Measurements from ENCODE around the gene FEV.

The FEV gene

GRCh38 chr2:218979846-218980734, 4.9 kb downstream of the FEV start:
- FAIRE-seq (peak; percentile 44), DNase-seq (ENCODE audit: insufficient read length, low spot score) (peak; percentile 90)

GRCh38 chr2:218975060-218975777, 9.8 kb downstream of the FEV start:
- DNase-seq (ENCODE audit: insufficient read length, low spot score) (no peak), FAIRE-seq (no peak)

- FAIRE-seq (no peak), DNase-seq (ENCODE audit: insufficient read length, low spot score) (no peak)
Measured at GRCh38 chr2:218970894-218971293, 14.1 kb downstream of the FEV start.

- DNase-seq (ENCODE audit: insufficient read length, low spot score): no peak
- FAIRE-seq: no peak
Measured at GRCh38 chr2:218964041-218964771, 20.8 kb downstream of the FEV start.

GRCh38 chr2:218963601-218964000, 21.4 kb downstream of the FEV start:
- FAIRE-seq (no peak), DNase-seq (ENCODE audit: insufficient read length, low spot score) (no peak)

- FAIRE-seq (no peak), DNase-seq (ENCODE audit: insufficient read length, low spot score) (no peak)
Measured at GRCh38 chr2:218962859-218963492, 22.0 kb downstream of the FEV start.

- FAIRE-seq: no peak
- no peak for DNase-seq (ENCODE audit: insufficient read length, low spot score)
Measured at GRCh38 chr2:218961651-218962570, 23.1 kb downstream of the FEV start.

- no peak for DNase-seq (ENCODE audit: insufficient read length, low spot score)
- FAIRE-seq: no peak
Measured at GRCh38 chr2:218961229-218961628, 23.8 kb downstream of the FEV start.

GRCh38 chr2:218960309-218961165, 24.4 kb downstream of the FEV start:
- DNase-seq (ENCODE audit: insufficient read length, low spot score): no peak
- no peak for FAIRE-seq

GRCh38 chr2:218959761-218960308, 25.1 kb downstream of the FEV start:
- DNase-seq (ENCODE audit: insufficient read length, low spot score) (no peak), FAIRE-seq (no peak)

- FAIRE-seq (peak; percentile 42), DNase-seq (ENCODE audit: insufficient read length, low spot score) (peak; percentile 100)
Measured at GRCh38 chr2:218959141-218959731, 25.7 kb downstream of the FEV start, which contains the start of gene CDK5R2. Gene CDK5R2, plus strand, starts transcription at chr2:218959666. Its CDS starts 155 bp downstream, at chr2:218959821.

- FAIRE-seq: no peak
- no peak for DNase-seq (ENCODE audit: insufficient read length, low spot score)
Measured at GRCh38 chr2:218958276-218958675, 26.7 kb downstream of the FEV start.

GRCh38 chr2:218957671-218958070, 27.3 kb downstream of the FEV start:
- FAIRE-seq (no peak), DNase-seq (ENCODE audit: insufficient read length, low spot score) (no peak)

- DNase-seq (ENCODE audit: insufficient read length, low spot score) (no peak), FAIRE-seq (no peak)
Measured at GRCh38 chr2:218956039-218956438, 28.9 kb downstream of the FEV start.

GRCh38 chr2:218954541-218955300, 30.3 kb downstream of the FEV start:
- DNase-seq (ENCODE audit: insufficient read length, low spot score): no peak
- no peak for FAIRE-seq

- DNase-seq (ENCODE audit: insufficient read length, low spot score) (no peak), FAIRE-seq (no peak)
Measured at GRCh38 chr2:218953366-218953954, 31.5 kb downstream of the FEV start.

GRCh38 chr2:218952160-218952559, 32.8 kb downstream of the FEV start:
- no peak for DNase-seq (ENCODE audit: insufficient read length, low spot score)
- FAIRE-seq: no peak
